HEK293 (cell line): Measurements from ENCODE around the gene RNF123.
"Not testable (repeated sequence)": the region's sequence is repeated elsewhere in the genome, so short reads cannot be mapped to it uniquely, and the experiment has no call there.

Experiments used
- CTCF ChIP-seq: fragments of 450-650 bp; formaldehyde crosslinking; IDR thresholded peaks from 2 replicates; pipeline ENCODE4 v1.5.1; 2016; ENCODE audit warnings: missing biosample characterization, missing genetic modification characterization
- HOXD13 ChIP-seq: sonication (generic); formaldehyde crosslinking; IDR thresholded peaks from 2 replicates; pipeline ENCODE4 v1.8.0; 2022; ENCODE audit warnings: missing genetic modification reagents, borderline replicate concordance
- KLF16 ChIP-seq: fragments of 450-650 bp; formaldehyde crosslinking; IDR thresholded peaks from 2 replicates; pipeline ENCODE4 v1.5.1; 2017; ENCODE audit warnings: missing biosample characterization, missing genetic modification characterization
- ZNF10 ChIP-seq: fragments of 450-650 bp; formaldehyde crosslinking; IDR thresholded peaks from 2 replicates; pipeline ENCODE4 v1.5.1; 2017; ENCODE audit warnings: missing biosample characterization, missing genetic modification characterization
- ZNF221 ChIP-seq: fragments of 450-650 bp; formaldehyde crosslinking; IDR thresholded peaks from 2 replicates; pipeline ENCODE4 v1.5.1; 2017; ENCODE audit warnings: missing biosample characterization, missing genetic modification characterization, borderline replicate concordance
- ZNF24 ChIP-seq: fragments of 450-650 bp; formaldehyde crosslinking; IDR thresholded peaks from 2 replicates; pipeline ENCODE4 v1.5.1; 2016; ENCODE audit warnings: missing biosample characterization, missing genetic modification characterization
- ZNF580 ChIP-seq: fragments of 450-650 bp; formaldehyde crosslinking; IDR thresholded peaks from 2 replicates; pipeline ENCODE4 v1.5.1; 2016; ENCODE audit warnings: missing biosample characterization, missing genetic modification characterization
- ZNF660 ChIP-seq: fragments of 450-650 bp; IDR thresholded peaks from 2 replicates; pipeline ENCODE4 v1.5.1; 2018; ENCODE audit warnings: missing biosample characterization, mild to moderate bottlenecking, missing genetic modification characterization
- TF ChIP-seq, protein P1 (sequence below): fragments of 450-650 bp; formaldehyde crosslinking; IDR thresholded peaks from 2 replicates; pipeline ENCODE4 v1.5.1; 2017; ENCODE audit warnings: missing biosample characterization, mild to moderate bottlenecking, missing genetic modification characterization, moderate library complexity
- TF ChIP-seq, protein P2 (sequence below): fragments of 450-650 bp; formaldehyde crosslinking; IDR thresholded peaks from 2 replicates; pipeline ENCODE4 v1.5.1; 2016; ENCODE audit warnings: missing biosample characterization, missing genetic modification characterization, low read depth
- TF ChIP-seq, protein P3 (sequence below): fragments of 450-650 bp; formaldehyde crosslinking; IDR thresholded peaks from 2 replicates; pipeline ENCODE4 v1.5.1; 2017; ENCODE audit warnings: missing biosample characterization, missing genetic modification characterization

DNA sequence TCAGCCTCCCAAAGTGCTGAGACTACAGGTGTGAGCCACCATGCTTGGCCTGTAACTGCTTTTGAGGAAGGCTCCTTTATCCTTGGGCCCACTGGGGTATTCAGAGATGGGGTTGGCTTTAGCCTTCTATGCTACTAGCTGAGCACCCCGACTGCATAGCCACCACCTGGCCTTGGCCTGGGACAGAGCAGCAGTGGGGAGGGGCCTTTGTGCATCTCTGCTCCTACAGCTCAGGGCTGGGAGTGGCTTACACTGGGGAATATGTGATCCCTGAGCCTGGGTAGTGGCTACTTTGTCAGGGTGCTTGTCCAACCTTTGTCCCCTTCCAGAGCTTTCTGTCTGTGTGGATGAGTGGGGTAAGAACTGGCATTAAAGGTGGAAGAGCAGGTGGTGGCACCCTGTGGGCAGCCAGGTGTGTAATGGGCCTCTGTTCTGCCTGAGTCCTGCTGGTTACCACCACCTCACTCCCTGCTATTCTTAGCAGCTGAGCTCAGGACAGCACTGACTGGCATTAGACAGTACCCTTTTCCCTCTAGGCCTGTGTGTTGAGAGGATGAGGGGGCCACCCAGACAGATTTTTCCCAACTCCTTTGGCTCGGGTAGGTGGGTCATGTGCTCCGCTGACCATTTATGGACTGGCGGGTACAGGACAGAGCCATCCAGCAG lies 6.1 kb downstream of the RNF123 start:
- TF ChIP-seq ZNF10; CTCF (tag by site-specific recombination); ZNF580 (tag by site-specific recombination); KLF16; ZNF24; ZNF221 (tag by site-specific recombination); HOXD13 (CRISPR knock-in tag); ZNF660 (tag by site-specific recombination): not testable (repeated sequence)
- TF ChIP-seq, protein P1, sequence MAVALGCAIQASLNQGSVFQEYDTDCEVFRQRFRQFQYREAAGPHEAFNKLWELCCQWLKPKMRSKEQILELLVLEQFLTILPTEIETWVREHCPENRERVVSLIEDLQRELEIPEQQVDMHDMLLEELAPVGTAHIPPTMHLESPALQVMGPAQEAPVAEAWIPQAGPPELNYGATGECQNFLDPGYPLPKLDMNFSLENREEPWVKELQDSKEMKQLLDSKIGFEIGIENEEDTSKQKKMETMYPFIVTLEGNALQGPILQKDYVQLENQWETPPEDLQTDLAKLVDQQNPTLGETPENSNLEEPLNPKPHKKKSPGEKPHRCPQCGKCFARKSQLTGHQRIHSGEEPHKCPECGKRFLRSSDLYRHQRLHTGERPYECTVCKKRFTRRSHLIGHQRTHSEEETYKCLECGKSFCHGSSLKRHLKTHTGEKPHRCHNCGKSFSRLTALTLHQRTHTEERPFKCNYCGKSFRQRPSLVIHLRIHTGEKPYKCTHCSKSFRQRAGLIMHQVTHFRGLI (tag by site-specific recombination) = not testable (repeated sequence)
- TF ChIP-seq, protein P2, sequence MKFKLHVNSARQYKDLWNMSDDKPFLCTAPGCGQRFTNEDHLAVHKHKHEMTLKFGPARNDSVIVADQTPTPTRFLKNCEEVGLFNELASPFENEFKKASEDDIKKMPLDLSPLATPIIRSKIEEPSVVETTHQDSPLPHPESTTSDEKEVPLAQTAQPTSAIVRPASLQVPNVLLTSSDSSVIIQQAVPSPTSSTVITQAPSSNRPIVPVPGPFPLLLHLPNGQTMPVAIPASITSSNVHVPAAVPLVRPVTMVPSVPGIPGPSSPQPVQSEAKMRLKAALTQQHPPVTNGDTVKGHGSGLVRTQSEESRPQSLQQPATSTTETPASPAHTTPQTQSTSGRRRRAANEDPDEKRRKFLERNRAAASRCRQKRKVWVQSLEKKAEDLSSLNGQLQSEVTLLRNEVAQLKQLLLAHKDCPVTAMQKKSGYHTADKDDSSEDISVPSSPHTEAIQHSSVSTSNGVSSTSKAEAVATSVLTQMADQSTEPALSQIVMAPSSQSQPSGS = not testable (repeated sequence)
- TF ChIP-seq, protein P3, sequence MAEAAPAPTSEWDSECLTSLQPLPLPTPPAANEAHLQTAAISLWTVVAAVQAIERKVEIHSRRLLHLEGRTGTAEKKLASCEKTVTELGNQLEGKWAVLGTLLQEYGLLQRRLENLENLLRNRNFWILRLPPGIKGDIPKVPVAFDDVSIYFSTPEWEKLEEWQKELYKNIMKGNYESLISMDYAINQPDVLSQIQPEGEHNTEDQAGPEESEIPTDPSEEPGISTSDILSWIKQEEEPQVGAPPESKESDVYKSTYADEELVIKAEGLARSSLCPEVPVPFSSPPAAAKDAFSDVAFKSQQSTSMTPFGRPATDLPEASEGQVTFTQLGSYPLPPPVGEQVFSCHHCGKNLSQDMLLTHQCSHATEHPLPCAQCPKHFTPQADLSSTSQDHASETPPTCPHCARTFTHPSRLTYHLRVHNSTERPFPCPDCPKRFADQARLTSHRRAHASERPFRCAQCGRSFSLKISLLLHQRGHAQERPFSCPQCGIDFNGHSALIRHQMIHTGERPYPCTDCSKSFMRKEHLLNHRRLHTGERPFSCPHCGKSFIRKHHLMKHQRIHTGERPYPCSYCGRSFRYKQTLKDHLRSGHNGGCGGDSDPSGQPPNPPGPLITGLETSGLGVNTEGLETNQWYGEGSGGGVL (tag by site-specific recombination) = not testable (repeated sequence)
